SKM-1 (cell line): ENCODE measurements around the gene KRTAP5-2.
"Not testable (repeated sequence)": the region's sequence is repeated elsewhere in the genome, so short reads cannot be mapped to it uniquely, and the experiment has no call there.

Experiments used
- DNase-seq: peaks from one replicate; lab custom pipeline; 2025; ENCODE audit not compliant: unreplicated experiment; lab: John Stamatoyannopoulos, UW

Gene KRTAP5-2

DNA sequence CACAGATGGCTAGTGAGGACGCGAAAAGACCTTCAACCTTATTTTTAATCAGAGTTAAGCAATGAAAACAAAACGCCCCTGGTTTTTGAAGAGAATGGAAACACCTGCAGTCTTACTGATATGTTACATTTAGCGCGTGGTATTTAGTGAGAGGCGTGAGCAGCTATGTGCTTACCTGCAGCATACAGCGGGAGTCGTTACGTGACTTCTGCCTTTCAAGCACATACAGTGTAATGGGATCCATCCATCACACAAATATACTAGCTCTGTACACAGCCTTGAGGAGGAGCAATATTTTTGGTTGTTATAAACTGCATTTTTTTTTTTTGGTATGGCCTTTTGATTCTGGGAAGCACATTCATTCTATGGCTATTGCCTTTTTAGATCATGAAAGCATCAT is 5.5 kb downstream of the KRTAP5-2 start:
- no peak for DNase-seq

DNA sequence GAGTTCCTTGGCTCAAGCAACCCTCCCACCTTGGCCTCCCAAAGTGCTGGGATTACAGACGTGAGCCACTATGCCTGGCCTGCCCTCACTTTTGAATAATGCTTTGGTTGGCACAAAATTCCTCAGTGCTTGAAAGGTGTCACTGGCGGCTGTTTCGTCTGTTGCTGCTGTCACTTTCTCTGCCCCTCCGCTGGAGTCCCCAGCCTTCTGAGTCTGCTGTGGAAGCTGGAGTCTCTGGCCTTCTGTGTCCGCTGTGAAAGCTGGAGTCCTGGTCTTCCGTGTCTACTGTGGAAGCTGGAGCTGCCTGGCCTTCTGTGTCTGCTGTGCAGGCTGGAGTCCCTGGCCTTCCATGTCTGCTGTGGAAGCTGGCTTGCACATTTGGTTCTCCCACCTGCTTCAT is 8.1 kb downstream of the KRTAP5-2 start:
- DNase-seq: no peak

DNA sequence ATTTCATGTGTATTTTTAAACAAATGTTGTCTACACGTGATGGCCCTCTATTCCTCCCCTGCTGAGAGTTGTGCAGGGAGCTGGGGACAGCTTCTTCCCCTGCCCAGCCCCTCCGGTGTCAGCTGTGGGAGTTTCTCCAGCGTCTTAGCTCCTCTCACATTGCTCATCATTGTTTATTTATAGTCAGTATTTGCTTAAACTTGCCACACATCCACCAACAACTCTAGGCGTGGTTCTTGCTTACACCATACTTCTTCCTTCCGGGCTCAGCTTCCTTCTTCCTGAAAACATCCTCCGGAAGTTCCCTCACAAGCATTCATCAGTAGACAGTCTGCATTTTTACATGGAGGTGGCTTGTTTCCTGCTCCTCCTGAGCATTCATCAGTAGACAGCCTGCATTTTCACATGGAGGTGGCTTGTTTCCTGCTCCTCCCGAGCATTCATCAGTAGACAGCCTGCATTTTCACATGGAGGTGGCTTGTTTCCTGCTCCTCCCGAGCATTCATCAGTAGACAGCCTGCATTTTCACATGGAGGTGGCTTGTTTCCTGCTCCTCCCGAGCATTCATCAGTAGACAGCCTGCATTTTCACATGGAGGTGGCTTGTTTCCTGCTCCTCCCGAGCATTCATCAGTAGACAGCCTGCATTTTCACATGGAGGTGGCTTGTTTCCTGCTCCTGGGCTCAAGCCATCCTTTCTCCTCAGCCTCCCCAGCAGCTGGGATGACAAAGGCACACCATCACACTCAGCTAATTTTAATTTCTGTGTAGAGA is 8.7 kb downstream of the KRTAP5-2 start:
- DNase-seq: not testable (repeated sequence)

DNA sequence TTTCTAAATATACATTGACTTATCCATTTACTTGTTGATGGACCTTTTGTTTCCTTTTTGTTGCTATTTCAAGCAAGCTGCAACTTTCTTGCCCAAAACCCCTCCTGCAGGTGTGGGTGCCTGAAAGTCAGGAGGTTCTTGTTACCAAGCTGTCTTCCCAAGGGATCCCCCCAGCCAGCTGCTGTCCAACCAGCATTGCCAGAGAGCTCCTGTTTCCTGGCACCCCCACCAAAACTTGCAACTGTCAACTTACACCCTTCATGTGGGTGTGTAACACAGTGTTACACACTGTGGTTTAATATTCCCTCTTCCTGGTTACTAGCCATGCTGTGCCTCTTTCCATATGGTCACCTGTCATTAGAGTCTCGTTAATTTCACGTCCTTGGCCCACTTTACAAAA is 11.4 kb downstream of the KRTAP5-2 start:
- DNase-seq: no peak

DNA sequence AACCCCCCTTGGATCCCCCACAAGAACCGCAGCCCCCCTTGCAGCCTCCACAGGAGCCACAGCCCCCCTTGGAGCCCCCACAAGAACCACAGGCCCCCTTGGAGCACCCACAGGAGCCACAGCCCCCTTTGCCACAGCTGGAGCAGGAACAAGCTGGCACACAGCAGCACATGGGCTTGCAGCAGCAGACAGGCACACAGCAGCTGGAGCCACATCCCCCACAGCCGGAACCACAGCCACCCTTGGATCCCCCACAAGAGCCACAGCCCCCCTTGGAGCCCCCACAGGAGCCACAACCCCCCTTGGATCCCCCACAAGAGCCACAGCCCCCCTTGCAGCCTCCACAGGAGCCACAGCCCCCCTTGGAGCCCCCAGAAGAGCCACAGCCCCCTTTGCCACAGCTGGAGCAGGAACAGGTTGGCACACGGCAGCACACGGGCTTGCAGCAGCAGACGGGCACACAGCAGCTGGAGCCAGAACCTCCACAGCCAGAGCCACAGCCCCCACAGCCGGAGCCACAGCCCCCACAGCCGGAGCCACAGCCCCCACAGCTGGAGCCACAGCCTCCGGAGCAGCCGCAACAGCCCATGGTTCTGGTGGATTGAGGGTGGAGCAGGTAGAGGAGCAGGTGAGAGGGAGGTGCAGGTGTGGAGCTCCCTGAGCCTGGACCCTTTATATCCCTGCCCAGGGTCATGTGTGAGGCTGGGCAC is 13.3 kb downstream of the KRTAP5-2 start, which contains the start of gene KRTAP5-1:
Gene KRTAP5-1 (minus strand): TSS at position 623 of the 710 bp plus-strand sequence. CDS start 34 bp downstream, at position 589.
- DNase-seq: not testable (repeated sequence)

DNA sequence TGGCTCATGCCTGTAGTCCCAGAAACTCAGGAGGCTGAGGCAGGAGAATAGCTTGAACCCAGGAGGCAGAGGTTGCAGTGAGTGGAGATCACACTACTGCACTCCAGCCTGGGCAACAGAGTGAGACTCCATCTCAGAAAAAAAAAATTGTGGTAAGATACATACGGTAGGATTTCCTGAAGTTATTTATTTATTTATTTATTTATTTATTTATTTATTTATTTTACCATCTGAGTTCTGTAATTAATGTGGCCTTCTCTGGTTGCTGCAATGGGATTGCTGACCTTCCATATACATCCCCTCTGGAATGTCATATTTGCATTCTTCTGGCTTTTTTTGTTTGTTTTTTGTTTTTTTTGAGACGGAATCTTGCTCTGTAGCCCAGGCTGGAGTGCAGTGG is 15.2 kb downstream of the KRTAP5-2 start:
- not testable (repeated sequence) for DNase-seq

DNA sequence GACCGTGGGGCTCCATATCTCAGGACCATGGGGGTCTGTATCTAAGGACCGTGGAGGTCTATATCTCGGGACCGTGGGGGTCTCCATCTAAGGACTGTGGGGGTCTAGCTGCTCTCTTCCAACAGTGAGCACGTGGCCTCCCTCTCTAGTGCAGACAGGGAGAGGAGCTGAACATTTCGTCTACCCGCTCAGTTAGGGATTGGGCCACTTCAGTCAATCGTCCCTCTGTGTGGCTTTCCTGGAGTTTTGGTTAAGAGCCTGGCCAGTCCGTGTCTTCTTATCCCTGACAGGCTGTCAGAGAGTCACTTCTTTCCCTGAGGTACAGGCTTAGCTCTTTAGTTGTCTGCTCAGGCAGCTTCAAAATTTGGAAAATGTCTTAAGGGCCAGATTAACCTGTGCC is 16.1 kb downstream of the KRTAP5-2 start:
- DNase-seq: no peak

DNA sequence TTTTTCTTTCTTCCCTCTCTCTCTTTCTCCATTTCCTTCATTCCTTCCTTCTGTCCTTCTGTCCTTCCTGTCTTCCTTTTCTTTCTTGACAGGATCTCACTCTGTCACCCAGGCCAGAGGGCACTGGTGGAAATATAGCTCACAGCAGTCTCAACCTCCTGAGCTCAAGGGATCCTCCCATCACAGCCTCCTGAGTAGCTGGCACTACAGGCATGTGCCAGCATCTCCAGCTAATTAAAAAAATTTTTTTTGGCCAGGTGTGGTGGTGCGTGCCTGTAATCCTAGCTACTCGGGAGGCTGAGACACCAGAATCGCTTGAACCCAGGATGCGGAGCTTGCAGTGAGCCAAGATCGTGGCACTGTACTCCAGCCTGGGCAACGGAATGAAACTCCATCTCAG is 21.3 kb downstream of the KRTAP5-2 start:
- no peak for DNase-seq

DNA sequence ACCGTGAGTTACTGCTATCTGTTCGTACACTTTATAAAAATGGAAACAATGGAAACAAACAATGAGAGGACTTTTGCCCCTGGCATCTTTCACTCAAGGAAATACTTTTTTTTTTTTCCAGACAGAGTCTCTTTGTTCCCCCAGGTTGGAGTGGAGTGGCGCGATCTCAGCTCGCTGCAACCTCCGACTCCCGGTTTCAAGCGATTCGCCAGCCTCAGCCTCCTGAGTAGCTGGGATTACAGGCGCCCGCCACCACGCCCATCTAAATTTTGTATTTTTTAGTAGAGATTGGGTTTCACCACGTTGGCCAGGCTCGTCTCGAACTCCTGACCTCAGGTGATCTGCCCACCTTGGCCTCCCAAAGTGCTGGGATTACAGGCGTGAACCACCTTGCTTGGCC is 22.3 kb downstream of the KRTAP5-2 start:
- not testable (repeated sequence) for DNase-seq

DNA sequence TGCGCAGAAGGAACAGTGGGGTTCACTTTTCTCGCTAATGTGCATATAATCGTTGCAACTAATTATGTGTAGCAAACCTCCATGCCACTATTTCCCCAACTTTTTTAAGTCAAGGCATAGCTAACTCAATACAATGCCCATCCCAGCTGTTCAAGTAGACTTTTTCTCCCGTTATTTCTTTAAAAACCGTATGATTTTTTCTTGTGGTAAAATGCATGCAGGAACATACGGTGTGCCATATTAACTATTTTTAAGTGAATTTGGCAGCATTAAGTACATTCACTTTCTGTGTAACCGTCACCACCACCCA is 23.2 kb downstream of the KRTAP5-2 start:
- no peak for DNase-seq

DNA sequence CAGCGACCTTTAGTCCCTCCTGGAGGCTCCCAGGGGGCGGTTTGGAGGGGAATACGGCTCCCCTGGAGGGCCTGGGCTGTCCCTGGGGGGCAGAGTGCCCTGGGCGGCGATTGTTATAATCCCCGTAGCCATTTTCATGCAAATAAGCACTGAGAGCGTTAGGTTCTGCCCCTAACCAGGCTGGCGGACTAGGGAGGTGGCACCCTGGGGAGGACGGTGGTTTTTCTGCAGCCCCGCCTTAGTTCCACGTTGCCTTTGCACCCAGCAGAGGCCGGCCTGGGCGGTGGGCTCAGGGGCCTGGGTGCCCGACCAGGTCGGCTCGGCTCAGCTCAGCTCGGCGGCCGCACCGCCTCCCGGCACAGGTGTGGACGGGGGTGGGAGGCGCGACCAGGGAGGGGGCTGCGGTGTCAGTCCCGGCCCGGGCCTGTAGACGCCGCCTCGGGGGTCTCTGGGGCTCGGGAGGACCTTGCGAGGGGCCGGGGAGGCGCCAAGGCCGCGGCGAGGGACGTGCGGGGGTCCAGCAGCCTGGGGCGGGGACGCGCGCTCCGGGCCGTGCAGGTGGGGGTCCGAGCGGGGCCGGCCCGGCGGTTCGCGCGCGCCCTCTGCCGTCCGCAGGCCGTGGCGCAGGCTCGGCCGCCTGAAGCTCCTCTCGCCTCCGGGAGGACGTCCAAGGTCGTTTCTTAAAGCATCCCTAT is 23.7 kb downstream of the KRTAP5-2 start:
- no peak for DNase-seq

DNA sequence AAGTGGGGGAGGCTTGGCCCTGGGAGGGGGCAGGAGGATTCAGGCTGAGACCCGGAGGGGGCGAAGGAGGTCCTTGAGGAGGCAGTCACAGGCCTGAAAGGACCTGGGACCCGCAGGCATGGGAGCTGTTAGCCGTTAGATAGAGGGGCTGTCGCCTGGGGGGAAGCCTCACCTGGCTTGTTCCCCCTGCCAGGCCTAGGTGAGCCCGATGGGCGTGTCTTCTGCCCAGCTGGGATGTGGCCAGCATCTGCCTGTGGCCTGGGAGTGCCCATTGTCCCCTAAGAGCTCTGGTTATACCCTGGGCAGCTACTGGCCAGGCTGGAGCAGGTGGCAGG is 24.2 kb downstream of the KRTAP5-2 start:
- DNase-seq: no peak

DNA sequence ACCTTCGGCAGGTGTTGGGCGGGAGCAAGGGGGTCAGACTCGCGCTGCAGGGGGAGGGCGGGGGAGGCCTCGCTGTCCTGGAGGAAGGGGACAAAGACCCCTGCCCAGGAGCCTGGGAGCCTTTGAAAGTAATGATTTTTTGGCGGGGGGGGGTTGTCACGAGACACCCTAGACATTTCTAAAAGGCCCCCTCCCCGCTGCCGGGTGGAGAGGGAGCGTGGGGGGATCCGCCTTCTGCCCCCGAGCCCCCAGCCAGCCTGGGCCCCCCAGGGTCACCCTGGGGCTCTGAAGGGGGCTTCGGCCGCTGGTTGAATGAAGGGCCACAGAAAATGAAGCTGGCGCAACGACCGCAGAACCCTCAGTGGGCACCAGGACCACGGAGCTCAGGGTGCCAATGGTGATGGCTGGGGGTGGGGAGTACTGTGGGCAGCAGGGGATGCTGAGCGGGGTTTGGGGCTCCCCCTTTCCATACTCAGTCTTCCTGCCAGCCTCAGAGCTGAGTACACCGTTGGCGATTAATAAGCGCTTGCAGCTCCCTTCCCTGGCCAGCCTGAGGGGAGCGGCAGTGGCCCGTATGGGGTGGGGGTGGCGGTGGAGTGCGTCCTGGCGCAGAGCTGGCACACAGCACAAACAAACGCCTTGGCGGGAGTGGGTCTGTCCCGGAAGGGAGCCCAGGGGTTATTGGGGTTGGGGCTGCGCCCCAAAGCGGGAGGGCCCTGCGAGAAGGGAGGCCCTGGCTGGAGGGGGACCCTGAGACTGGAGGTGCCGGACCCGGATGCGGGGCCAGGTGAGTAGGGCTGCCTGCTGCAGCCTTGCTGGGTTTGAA is 24.8 kb downstream of the KRTAP5-2 start:
- DNase-seq: no peak

DNA sequence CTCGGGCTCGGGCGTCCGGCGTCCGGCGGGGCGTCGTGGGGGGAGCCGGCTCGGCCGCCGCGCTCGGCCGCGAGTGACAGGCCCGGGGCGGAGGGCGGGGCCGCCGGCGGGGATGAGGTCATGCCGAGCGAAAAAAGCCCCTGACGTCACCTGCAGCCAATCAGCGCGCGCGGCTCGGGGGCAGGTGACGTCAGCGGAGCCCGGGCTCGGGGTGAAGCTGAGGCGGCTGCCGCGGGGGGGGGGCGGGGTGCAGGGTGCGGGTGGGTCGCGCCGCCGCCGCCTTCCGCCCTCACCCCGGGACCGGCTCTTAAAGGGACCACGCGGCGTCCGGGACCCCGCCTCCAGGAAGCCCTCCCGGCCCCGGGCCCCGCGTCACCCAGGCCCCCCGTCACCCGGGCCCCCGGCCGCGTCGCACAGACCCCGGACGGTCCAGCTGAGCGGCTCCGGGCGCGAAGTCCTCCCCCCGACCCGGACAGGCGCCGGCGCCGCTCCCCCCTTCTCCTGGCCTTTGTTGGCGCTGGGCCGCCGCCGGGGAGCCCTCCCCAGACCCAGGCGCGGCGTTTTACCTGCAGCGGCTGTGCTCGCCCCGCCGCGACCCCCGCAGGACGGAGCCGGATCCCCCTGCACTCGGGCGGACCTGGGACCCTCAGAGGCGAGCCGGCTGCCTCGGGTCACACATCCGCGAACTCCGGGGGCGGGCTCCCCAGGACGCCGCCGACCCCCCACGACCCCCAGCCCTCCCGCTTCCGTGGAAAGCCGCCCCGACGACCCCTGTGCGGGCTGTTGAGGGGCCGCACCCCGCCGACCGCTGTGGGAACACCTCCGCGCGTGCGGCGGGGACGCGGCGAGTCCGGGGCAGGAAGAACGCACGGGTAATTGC is 25.7 kb downstream of the KRTAP5-2 start, which contains the start of gene DUSP8:
Gene DUSP8 (minus strand): TSS at position 75 of the 880 bp plus-strand sequence. CDS start 6,445 bp downstream, outside the sequence.
- DNase-seq: peak; percentile 44

DNA sequence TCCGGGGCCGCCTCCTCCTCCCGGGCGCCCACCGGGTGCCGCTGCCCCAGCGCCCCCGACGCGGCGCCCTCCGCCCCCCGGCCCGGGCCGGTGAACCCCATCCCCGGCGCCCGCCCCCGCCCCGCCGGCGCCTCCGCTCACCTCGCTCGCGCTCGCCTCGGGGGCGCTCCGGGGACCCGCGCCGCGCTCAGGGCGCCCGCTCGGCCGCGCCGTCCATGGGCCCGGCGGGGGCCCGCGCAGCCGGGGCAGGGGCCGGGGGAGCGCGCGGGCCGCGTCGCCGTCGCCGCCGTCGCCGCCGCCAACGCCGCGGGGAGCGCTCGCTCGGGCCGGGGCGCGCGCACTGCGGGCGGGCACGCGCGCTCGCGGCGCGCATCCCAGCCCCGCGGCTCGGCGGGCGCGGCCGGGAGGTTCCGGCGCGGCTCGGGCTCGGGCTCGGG is 26.3 kb downstream of the KRTAP5-2 start:
- DNase-seq: no peak

DNA sequence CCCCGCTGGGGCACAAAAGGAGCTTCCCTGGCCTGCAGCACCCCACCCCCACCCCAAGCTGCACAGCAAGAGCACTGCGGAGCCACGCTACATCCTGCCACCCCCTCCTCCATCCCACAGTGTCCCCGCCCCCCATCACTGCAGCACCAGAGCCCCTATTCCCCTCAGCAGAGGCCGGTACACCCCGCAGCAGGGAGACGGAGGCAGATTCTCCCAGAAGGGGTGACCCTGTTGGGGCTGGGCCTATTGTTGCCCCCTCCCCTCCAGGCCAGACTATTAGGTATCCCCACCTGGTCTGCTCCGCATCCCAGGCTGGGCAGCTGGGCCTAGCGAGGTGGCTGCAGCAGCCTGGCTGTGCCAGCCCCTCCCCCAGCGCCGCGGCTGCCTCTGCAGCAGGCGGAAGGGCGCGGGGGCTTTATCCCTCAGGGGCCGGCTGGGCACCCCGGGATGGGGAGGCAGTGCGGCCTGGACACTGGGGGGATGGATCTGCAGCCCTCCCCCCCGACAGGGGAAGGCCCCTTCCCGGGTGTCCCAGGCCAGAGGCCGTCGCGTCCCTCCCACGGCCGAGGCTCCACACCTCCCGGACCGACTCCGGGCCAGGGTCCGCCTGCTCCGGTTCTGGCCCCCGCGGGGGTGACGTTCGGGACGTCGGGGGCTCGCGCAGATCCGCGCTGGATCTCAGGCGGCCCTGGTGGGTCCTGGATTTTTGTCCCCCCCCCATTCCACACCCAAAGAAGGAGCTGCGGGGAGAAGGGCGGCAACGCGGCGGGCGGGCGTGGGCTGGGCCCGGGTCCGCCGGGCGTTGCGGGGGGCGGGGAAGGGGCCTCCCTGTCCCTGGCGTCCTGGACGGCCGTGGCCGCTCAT is 27.0 kb downstream of the KRTAP5-2 start:
- no peak for DNase-seq

DNA sequence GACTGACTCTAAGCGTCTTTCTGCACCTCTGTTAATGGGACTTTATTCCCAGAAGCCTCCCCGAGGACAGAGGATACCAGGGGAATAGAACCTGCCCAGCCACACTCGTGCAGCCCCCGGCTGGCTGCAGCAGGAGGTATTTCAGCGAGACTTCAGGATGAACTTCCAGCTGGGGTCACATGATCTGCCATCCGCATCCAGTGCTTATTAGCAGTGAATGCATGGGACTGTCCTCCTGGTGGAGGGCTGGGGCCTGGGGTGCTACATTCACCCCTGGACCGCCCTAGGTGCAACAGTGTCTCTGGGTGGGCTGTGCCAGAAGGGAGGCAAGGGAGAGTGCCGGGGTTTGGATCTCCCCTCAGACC is 27.6 kb downstream of the KRTAP5-2 start:
- no peak for DNase-seq

DNA sequence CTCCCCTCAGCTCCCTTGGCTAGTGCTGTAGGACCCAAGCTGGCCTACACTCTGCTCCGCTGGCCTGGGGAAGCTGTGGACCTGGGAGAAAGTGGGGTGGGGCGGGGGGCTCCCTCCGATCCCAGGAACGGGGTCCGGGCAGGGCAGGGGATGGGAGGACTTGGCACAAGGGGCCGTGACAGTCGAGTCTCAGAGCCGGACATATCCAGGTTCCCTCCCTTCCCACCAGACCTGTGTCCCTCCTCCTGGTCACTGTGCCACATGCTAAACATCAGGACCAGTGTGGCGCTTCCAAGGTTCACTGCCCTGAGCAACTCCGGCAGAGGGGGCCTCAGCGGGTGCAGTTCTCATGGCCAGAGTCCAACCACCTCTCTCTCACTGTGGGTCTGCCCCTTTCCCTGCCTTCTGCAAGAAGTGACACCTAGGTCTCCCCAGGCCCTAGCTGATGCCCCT is 28.1 kb downstream of the KRTAP5-2 start:
- DNase-seq: no peak

DNA sequence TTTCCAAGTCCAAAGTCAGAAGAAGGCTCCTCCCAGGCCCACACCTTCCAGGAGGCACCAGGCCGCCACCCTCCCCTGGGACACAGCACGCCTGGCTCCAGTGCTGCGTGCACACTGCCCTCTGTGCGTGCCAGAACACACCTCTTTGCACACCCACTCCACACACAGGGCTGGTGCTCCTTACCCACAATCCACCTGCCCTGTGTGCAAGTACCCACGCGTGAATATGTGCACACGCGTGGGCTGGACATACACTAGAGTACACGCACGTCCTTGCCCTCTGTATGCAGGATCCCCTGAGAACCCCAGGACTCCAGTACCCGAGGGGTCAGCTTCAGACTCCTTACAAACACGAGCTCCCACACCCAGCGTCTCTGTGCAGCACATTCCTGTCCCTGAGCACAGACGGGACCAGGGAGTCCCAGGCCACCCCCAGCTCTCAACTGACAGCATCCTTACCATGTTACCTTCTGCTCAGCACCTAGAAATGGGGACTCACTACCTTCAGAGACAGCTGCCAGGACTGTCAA is 28.8 kb downstream of the KRTAP5-2 start:
- no peak for DNase-seq
